Upper lobe of left lung (tissue), 6 donors: ENCODE results near the gene NXPH2. TPM values are rescaled to one million over a fixed set of nuclear protein-coding genes. Genes with fewer than 3 reads are reported as not detected.

Experiments used
- ATAC-seq, 2 donors: fragments of 200-7000 bp; cut with Tn5 transposase; one replicate each; pipeline ENCODE4 v1.9.1; 2022; ENCODE audit warnings: mild to moderate bottlenecking in 2 of 2, moderate library complexity in 2 of 2; ENCODE audit not compliant: low FRiP score in 2 of 2
- DNase-seq, 2 donors: peaks; one replicate each; pipeline ENCODE4 v3.0.0-alpha.2; 2019 to 2020
- H3K27ac ChIP-seq, 4 donors: fragments of 200-600 bp; sonication (generic); one replicate each; pipeline ENCODE4 v1.5.1; 2016 to 2019
- H3K27me3 ChIP-seq, 4 donors: fragments of 200-600 bp; sonication (generic); one replicate each; pipeline ENCODE4 v1.5.1; 2017 to 2019
- H3K36me3 ChIP-seq, 4 donors: fragments of 200-600 bp; sonication (generic); one replicate each; pipeline ENCODE4 v1.5.1; 2016 to 2019
- H3K4me1 ChIP-seq, 4 donors: fragments of 200-600 bp; sonication (generic); one replicate each; pipeline ENCODE4 v1.5.1; 2018 to 2019
- H3K4me3 ChIP-seq, 4 donors: fragments of 200-600 bp; sonication (generic); one replicate each; pipeline ENCODE4 v1.5.1; 2017 to 2019; ENCODE audit warnings: mild to moderate bottlenecking in 2 of 4, moderate library complexity in 1 of 4
- H3K9me3 ChIP-seq, 4 donors: fragments of 200-600 bp; sonication (generic); one replicate each; pipeline ENCODE4 v1.5.1; 2018 to 2019
- CTCF ChIP-seq, 6 experiments: fragments of 450-650 bp in 4 of 6; fragments of 200-600 bp in 2 of 6; sonication (generic) in 2 of 6; IDR thresholded peaks; one replicate each; pipeline ENCODE4 v1.5.1; 2016 to 2019; ENCODE audit warnings: antibody characterized with exemption in 6 of 6
- EP300 ChIP-seq, 4 donors: sonication (generic); formaldehyde crosslinking; IDR thresholded peaks; one replicate each; pipeline ENCODE4 v1.5.1; 2017; ENCODE audit warnings: antibody characterized with exemption in 4 of 4, control low read depth in 2 of 4
- POLR2A ChIP-seq, 4 donors: fragments of 450-650 bp; IDR thresholded peaks; one replicate each; pipeline ENCODE4 v1.5.1; 2016 to 2017; ENCODE audit warnings: antibody characterized with exemption in 4 of 4, mild to moderate bottlenecking in 2 of 4
- POLR2AphosphoS5 ChIP-seq, 2 donors: sonication (generic); formaldehyde crosslinking; IDR thresholded peaks; one replicate each; pipeline ENCODE4 v1.5.1; 2017; ENCODE audit warnings: antibody characterized with exemption in 2 of 2
- WGBS, 2 donors: methylation state at CpG; one replicate each; pipeline ENCODE4 v1.1.5; 2017 to 2018; 5-methylcytosine and 5-hydroxymethylcytosine counted together
- total RNA-seq, 6 donors: library from RNA; depleted of rRNA in 4 of 6; stranded (reverse); fragments of >200 nt in 4 of 6; gene quantifications; one replicate each; pipeline versions ENCODE4 v1.1.0 to v1.2.1, GENCODE V29; 2016 to 2021
- donor health status: DM: no; HTN: no; CAD: no; lungs with moderate emphysema.
- donor health status: DM: no; HTN: yes; CAD: no; lungs with severe emphysema.

The NXPH2 gene
- total RNA-seq, 6 donors from 2014 or later: not detected

GRCh38 chr2:138730497-138731030, 49.6 kb downstream of the NXPH2 start:
- Histone ChIP-seq H3K36me3 (no peaks in the 10 kb centered on the region), H3K4me3 (no peak overlapping the region), H3K9me3 (no peaks in the 10 kb centered on the region), H3K27me3 (no peaks in the 10 kb centered on the region), H3K27ac (no peak overlapping the region), H3K4me1 (no peaks in the 10 kb centered on the region)
- ATAC-seq: no peak
- TF ChIP-seq CTCF (IDR thresholded peaks at IDR 0.05): no peak
- no peak for TF ChIP-seq POLR2AphosphoS5 (IDR thresholded peaks at IDR 0.05)
- TF ChIP-seq EP300 (IDR thresholded peaks at IDR 0.05): no peak
- no peak for TF ChIP-seq POLR2A (IDR thresholded peaks at IDR 0.05)
- WGBS, 2 donors: 87% methylated on average over 3 of the region's 3 CpGs
- DNase-seq: no peak

GRCh38 chr2:138727956-138728355, 52.2 kb downstream of the NXPH2 start:
- WGBS, 2 donors: 90% methylated on average over 1 of the region's 1 CpG
- no peaks in the 10 kb centered on the region for H3K27me3 ChIP-seq
- ATAC-seq (no peak), DNase-seq (no peak)
- no peaks in the 10 kb centered on the region for H3K9me3 ChIP-seq
- no peaks in the 10 kb centered on the region for H3K4me1 ChIP-seq
- H3K27ac ChIP-seq: no peak overlapping the region
- no peak for TF ChIP-seq POLR2AphosphoS5 (IDR thresholded peaks at IDR 0.05)
- no peak for TF ChIP-seq CTCF (IDR thresholded peaks at IDR 0.05)
- TF ChIP-seq EP300 (IDR thresholded peaks at IDR 0.05): no peak
- TF ChIP-seq POLR2A (IDR thresholded peaks at IDR 0.05): no peak
- H3K4me3 ChIP-seq: no peak overlapping the region
- H3K36me3 ChIP-seq: no peaks in the 10 kb centered on the region

GRCh38 chr2:138726681-138727080, 53.5 kb downstream of the NXPH2 start:
- Histone ChIP-seq H3K9me3 (no peaks in the 10 kb centered on the region), H3K27ac (no peak overlapping the region), H3K27me3 (no peaks in the 10 kb centered on the region), H3K4me1 (no peaks in the 10 kb centered on the region), H3K4me3 (no peak overlapping the region), H3K36me3 (no peaks in the 10 kb centered on the region)
- no peak for DNase-seq
- ATAC-seq: no peak
- TF ChIP-seq POLR2AphosphoS5 (IDR thresholded peaks at IDR 0.05): no peak
- TF ChIP-seq EP300 (IDR thresholded peaks at IDR 0.05): no peak
- no peak for TF ChIP-seq CTCF (IDR thresholded peaks at IDR 0.05)
- no peak for TF ChIP-seq POLR2A (IDR thresholded peaks at IDR 0.05)

DNA sequence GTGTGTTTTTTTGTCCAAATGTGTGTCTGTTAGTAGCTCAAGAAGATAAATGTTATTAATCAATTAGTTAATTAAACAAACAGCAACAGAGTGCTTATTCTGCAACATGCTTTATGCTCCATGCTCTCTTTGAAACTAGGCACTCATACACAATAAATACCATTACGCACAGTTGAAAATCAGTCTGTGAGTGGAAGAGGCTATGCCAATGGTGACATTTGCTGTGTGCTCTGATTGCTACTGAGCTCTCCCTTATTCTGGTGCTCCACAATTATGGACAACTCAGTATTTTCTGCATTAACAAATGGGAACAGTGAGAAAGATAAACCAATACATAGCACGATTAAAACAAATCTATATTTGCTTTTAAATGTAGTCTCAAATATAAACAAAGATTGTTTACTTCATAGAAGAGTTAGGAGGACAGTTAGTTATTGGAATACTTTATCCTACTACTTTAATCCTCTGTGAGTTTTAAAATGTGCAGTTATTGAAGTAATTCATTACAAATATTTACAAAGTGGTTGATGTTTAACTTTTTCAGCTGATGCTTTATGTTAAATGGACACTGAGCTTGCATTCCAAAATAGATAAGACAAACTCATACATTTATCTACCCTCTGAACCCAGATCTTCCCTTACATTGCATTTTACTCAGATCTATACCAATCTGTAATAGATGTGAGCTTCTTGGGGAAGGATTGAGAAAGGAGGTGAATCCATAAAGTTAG, 55.3 kb downstream of the NXPH2 start:
- no peak for DNase-seq
- WGBS, 2 donors: 70 to 71% methylated on average over 2 of the region's 2 CpGs
- H3K9me3 ChIP-seq: no peaks in the 10 kb centered on the region

More for the DNA sequence above, 55.3 kb downstream of the NXPH2 start:
- no peak for ATAC-seq
- Histone ChIP-seq H3K27ac (no peak overlapping the region), H3K4me1 (no peaks in the 10 kb centered on the region), H3K36me3 (no peaks in the 10 kb centered on the region), H3K4me3 (no peak overlapping the region), H3K27me3 (no peaks in the 10 kb centered on the region)
- TF ChIP-seq POLR2AphosphoS5 (IDR thresholded peaks at IDR 0.05) (no peak), EP300 (IDR thresholded peaks at IDR 0.05) (no peak), CTCF (IDR thresholded peaks at IDR 0.05) (no peak), POLR2A (IDR thresholded peaks at IDR 0.05) (no peak)
